GM23338 (cell line): ENCODE data around the gene USP48.

Experiments used
- CTCF ChIP-seq, 2 experiments: fragments of 200-600 bp in 1 of 2; sonication (generic) in 1 of 2; conservative IDR thresholded peaks; 2 replicates each; pipeline versions ENCODE4 v1.5.1 to v1.6.1; 2016 to 2017; ENCODE audit warnings: antibody characterized with exemption in 2 of 2, low read depth in 2 of 2, mild to moderate bottlenecking in 2 of 2, moderate library complexity in 1 of 2
- EZH2phosphoT487 ChIP-seq: fragments of 200-600 bp; sonication (generic); IDR thresholded peaks from one replicate; pipeline ENCODE4 v1.8.1; 2018; ENCODE audit warnings: antibody characterized with exemption; ENCODE audit not compliant: unreplicated experiment
- POLR2AphosphoS5 ChIP-seq: IDR thresholded peaks from 2 replicates; pipeline ENCODE4 v1.6.1; 2016; ENCODE audit warnings: antibody characterized with exemption, low read depth
- REST ChIP-seq: IDR thresholded peaks from one replicate; pipeline ENCODE4 v1.6.1; 2018; ENCODE audit warnings: antibody characterized with exemption; ENCODE audit not compliant: unreplicated experiment

- TF ChIP-seq EZH2phosphoT487: no peak
- TF ChIP-seq CTCF (conservative IDR thresholded peaks at IDR 0.05; ENCODE audit: low read depth in 2 of 2): no peak
- no peak for TF ChIP-seq POLR2AphosphoS5
- no peak for TF ChIP-seq REST
Observed at GRCh38 chr1:21649315-21649714, 133.6 kb downstream of the USP48 start.
